Left forelimb (tissue), 1 donor: Measurements from ENCODE around the gene HPCAL4.

Experiments used
- DNase-seq: peaks from one replicate; pipeline ENCODE4 v3.0.0-alpha.2; 2018; ENCODE audit warnings: low spot score

HPCAL4 gene

GRCh38 chr1:39691383-39692151 is at the start of gene HPCAL4:
HPCAL4 (minus strand) TSS chr1:39691433; CDS start chr1:39684603, 6,830 bp downstream.
- DNase-seq: peak; percentile 84

DNA sequence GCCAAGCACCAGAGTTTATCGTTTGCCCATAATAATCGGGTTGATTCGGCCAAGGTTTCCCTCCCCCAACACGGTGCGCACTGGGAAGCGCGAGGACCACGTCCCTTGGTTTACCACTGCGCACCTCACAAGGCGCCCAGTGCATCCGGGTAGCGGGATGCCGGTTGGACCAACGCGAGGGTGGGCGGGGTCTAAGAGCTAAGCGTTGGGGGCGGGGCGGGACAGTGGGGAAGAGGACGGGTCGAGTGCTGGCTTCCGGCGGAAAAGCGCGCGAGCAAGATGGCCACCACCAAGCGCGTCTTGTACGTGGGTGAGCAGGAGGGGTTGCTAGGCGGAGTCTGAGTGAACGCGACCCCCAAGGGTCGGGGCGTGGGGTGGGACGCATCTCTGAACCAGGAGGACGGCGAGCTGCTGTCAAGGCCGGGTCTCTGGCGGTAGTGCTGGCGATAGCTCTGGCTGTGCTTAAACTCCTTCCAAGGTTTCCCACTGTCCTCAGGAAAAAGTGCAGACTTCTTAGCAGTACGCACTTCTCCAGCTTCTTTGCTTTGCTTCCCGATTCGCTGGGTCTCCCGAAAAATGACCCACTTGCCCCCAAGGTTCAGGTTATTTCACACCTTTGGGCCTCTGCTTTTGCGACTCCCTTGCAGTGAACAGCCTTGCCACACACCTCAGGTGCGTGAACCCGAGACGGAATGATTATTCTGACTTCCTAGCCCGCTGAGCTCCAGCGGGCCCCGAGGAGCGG is 47.6 kb upstream of the HPCAL4 start, which contains the start of gene PPIE:
TSS of gene PPIE (plus strand) at position 261 of the 745 bp plus-strand sequence. CDS start at position 280, 19 bp downstream.
- peak; percentile 93 for DNase-seq

DNA sequence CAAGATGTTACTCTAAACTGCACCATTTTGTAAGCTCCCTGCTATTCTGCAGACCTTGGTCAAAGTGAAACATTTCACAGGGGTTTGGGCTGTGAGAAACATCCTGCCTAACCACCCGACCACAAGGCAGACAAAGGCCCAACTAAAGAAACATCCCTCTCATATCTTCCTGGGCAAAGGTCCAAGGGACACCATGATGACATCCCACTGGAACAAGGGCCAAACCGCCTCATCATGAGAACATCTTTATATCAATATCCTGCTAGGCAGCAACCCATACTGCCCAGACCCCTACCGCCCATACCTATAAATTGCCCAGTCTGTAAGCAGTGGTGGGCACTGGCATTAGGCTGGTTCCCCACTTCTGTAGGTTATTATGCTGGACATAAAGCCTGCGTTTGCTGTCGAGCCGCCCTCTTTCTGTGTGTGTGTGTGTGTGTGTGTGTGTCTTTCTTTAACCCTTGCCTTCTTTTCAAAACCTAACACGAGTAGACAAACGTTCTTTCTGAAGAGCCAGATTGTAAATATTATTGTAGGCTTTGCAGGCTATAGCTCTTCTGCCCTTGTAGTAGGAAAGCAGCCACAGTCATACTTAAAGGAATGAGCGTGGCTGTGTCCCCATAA is 46.4 kb upstream of the HPCAL4 start:
- no peak for DNase-seq

DNA sequence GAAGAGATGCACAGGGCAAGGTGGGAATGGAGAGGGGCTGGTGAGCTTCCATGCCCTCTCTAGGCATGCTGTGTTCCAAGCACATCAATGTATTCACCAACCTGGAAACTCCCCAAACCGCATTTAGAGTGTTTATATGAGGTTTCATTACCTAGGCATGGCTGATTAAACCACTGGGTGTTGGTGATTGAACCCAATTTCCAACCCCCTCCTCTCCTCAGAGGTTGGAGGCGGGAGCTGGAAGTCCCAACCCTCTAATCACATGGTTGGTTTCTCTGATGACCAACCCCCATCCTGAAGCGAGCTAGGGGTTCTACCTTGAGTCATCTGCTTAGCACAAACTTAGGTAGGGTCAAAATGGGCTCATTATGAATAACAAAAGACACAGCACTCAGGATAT is 44.5 kb upstream of the HPCAL4 start:
- DNase-seq: no peak

GRCh38 chr1:39733161-39733560 is 41.9 kb upstream of the HPCAL4 start:
- no peak for DNase-seq

DNA sequence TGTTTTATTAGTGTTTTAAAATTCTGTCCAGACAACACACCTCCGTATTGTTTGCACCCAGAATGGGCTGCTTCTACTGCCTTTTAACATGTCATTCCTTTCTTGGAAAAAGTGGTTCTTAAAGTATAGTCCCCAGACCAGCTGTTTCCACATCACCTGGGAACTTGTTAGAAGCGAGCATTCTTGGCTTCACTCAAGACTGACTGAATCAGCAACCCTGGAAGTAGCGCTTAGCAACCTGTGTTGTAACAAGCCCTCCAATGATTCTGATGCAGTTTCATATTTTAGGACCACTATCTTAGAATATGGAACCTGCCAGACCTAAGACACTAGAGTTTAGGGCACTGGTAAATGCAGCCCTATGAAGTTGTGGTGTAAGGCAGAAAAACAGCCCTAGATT is 41.5 kb upstream of the HPCAL4 start:
- no peak for DNase-seq

DNA sequence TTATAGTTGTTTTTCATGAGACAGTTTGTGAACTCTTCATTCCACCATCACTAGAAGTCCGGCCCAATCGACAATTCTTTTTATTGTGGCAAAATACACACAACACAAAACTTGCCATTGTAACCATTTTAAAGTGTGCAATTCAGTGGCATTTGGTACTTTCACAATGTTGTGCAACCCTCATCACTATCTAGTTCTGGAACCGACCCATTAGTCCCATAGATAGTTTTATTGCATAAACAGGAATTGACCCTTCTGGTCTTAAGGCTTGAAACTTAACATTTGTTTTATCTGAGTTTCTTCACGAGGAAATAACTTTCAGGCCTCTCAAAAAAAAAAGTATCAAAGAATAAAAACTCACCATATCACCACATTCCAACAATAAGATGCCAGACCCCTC is 38.6 kb upstream of the HPCAL4 start:
- DNase-seq: no peak

DNA sequence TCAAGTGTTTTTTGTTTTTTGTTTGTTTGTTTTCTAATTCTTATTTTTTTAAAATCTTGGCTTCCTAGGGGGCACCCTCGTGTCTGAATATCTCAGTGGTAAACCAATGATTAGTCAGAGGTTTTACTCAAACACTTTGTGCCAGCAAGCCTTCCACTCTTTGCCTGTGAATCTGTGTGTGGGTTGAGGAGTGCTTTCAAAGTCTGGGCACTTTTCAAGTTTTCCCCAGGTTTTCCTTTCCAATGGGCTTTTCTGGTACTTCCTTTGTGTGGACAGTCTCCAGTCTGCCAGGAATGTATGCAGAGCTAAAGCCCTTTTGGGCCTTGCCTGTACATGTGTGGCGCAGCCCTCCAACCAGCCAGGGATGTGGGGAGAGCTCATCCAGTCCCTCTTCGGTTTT is 37.8 kb upstream of the HPCAL4 start:
- DNase-seq: no peak

DNA sequence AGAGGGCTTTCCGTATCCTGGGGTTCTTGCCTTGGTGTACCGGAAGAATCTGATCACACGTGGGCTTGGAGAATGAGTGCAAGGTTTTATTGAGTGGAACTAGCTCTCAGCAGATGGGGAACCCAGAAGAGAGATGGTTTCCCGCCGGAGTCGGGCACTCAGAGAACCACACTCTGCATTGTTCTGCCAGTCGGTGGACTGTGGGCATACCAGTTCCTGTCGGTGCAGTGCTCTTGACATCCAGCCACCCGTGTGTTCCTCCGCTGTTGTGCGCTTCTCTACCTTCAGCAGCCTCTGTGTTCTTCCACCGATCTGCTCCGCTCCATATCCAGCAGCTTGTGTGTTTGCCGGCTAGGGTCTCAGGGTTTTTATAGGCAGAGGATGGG is 36.7 kb upstream of the HPCAL4 start:
- no peak for DNase-seq

GRCh38 chr1:39727221-39727931 is 36.1 kb upstream of the HPCAL4 start:
- no peak for DNase-seq

DNA sequence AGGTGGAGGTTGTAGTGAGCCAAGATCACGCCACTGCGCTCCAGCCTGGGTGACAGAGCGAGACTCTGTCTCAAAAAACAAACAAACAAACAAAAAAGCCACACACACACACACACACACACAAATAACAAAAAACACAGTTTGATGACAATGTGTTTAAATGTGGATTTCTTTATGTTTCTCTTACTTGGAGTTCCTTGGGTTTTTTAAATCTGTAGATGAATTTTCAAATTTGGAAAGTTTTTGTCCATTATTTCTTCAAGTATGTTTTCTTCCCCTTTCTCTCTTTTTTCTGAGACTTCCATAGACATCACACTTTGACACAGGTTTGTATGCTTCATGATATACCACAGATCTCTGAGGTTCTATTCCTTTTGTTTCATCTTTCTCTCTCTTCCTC is 35.4 kb upstream of the HPCAL4 start:
- DNase-seq: no peak

- DNase-seq: no peak
Measured at GRCh38 chr1:39722495-39722894, 31.3 kb upstream of the HPCAL4 start.

GRCh38 chr1:39721664-39722063 is 30.4 kb upstream of the HPCAL4 start:
- no peak for DNase-seq

- no peak for DNase-seq
Measured at GRCh38 chr1:39720094-39720999, 29.1 kb upstream of the HPCAL4 start.

GRCh38 chr1:39717809-39718208 is 26.6 kb upstream of the HPCAL4 start:
- DNase-seq: no peak

- no peak for DNase-seq
Measured at GRCh38 chr1:39713557-39713956, 22.3 kb upstream of the HPCAL4 start.

DNA sequence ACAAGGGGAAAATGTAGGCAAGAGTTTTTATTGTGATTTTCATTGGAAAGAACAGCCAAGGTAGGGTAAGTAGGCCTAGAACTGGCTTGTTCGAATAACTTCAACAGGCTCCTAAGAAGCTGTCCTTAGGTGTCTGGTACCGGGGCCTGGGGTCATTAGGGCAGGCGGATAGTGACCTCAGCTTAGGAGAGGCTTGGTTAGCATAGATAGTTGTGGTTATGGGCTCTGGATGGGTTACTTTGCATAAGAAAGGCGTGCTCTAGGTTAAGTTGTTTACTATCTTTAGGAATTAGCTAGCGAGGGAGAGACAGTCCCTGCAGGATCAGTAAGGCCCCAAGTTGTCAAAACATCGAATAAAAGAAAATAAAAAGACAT is 20.7 kb upstream of the HPCAL4 start:
- no peak for DNase-seq

DNA sequence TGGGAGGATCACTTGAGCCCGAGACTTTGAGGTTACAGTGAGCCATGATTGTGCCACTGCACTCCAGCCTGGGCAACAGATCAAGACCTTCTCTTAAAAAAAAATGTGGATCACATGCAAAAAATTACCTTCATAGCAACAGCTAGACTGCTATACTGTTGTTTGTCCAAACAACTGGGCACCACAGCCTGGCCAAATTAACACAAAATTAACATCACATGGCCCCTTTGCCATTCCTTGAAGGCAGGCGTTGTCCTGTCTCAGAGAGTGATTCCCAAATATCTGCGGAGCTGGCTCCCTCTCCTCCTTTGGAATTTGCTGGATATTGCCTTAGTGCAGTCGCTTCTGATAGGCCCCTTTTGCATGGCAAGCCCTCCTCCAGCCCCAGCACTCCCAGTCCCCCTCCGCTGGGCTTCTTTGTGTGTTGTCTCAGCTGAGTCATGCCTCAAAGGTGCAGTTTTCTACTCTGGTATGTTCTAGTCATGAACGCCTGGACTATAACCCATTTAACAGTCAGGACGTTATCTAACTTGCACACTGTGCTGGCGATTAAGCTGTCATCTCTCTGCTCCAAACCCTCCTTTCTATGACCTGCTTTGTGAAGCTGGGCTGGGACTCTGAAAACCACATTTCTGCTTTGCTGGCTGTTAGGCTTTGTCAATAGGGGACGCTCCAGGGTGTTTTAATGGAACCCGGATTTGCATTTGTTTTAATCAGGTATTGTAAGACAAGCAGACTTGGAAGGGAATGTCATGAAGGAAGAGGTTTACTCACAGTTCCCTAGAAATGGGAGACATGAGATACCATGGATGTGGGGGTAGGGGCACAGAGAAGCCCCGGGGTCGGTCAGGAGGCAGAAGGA is 20.1 kb upstream of the HPCAL4 start:
- DNase-seq: no peak

DNA sequence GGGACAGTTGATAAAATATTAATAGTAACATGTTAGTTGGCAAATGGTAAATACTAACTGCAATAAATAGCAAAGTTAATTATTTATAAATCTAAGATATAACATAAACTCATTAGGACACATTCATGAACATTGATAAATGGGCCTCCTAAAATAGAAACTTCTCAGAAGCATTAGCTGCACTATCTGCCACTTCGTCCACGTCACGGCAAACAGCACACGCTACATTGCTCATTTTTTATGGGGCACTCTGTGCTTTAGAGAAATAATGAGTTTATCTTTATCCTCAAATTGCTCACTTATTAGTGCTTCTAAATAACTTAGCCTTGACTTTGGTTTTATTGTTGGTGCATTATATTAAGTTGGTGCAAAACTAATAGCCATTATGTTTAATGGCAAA is 16.3 kb upstream of the HPCAL4 start:
- DNase-seq: no peak

GRCh38 chr1:39704757-39705156 is 13.5 kb upstream of the HPCAL4 start:
- DNase-seq: no peak
